HCT116 (cell line): ENCODE results near the gene PIP4K2B. TPM values are rescaled to one million over a fixed set of nuclear protein-coding genes. Genes with fewer than 3 reads are reported as not detected.
A peak's percentile ranks its signal among the peaks of the same experiment; 100 is the strongest.

ENCODE experiments used
- ATAC-seq: fragments of 200-7000 bp; cut with Tn5 transposase; 2 replicates; pipeline ENCODE4 v1.9.1; 2020; ENCODE audit warnings: mild to moderate bottlenecking, moderate library complexity
- BruUV-seq: library from RNA; stranded (reverse); fragments of 400-500 nt; replicated peaks from 2 replicates; lab custom pipeline; 2021; lab: Mats Ljungman, UMichigan
- CTCF ChIA-PET: fragments of 300-600 bp; sonication (Branson Sonifier 250); formaldehyde crosslinking; loops from one replicate; lab custom pipeline; 2021; ENCODE audit warnings: antibody characterized with exemption; lab: Charles Lee
- POLR2A ChIA-PET: fragments of 300-600, 350-600 bp; sonication (Branson Sonifier 250); formaldehyde crosslinking; loops from one replicate; lab custom pipeline; 2021; ENCODE audit warnings: antibody characterized with exemption; lab: Charles Lee
- RAD21 ChIA-PET, 2 experiments: fragments of 300-600 bp; sonication (Branson Sonifier 250); formaldehyde crosslinking; loops; one replicate each; lab custom pipeline; 2023; ENCODE audit warnings: low total read pairs in 2 of 2; ENCODE audit not compliant: uncharacterized antibody in 2 of 2, unreplicated experiment in 2 of 2, low non-redundant PET in 1 of 2; lab: Charles Lee
- DNase-seq: peaks from one replicate; pipeline ENCODE4 v3.0.0-alpha.2; 2010; ENCODE audit warnings: low read depth, low spot score
- H2AFZ ChIP-seq: fragments of 200-600 bp; shearing (Covaris generic), sonication (generic); 2 replicates; pipeline ENCODE4 v1.6.1; 2017; ENCODE audit warnings: low read depth, mixed run types, mixed read lengths, antibody characterized with exemption, low read length; ENCODE audit not compliant: poor library complexity, severe bottlenecking
- H3K27ac ChIP-seq: 2 replicates; pipeline ENCODE4 v1.5.1; 2012; ENCODE audit warnings: low read depth, low read length
- H3K27me3 ChIP-seq: fragments of 200-600 bp; sonication (generic); 2 replicates; pipeline ENCODE4 v1.6.1; 2016; ENCODE audit warnings: mixed run types, low read length, mixed read lengths; ENCODE audit not compliant: insufficient read depth
- H3K36me3 ChIP-seq, 2 experiments: fragments of 200-500 bp in 1 of 2; fragments of 200-600 bp in 1 of 2; sonication (Bioruptor generic) in 1 of 2; sonication (generic) in 1 of 2; 2 replicates each; pipeline versions ENCODE4 v1.5.1 to v1.6.1; 2014 to 2016; ENCODE audit warnings: low read length in 2 of 2, inconsistent platforms in 1 of 2, mixed read lengths in 1 of 2, mixed run types in 1 of 2; ENCODE audit not compliant: insufficient read depth in 2 of 2, control insufficient read depth in 1 of 2
- H3K4me1 ChIP-seq, 2 experiments: fragments of 200-600 bp in 1 of 2; sonication (generic) in 1 of 2; 2 replicates each; pipeline versions ENCODE4 v1.5.1 to v1.6.1; 2012 to 2017; ENCODE audit warnings: low read length in 2 of 2, inconsistent platforms in 1 of 2, mild to moderate bottlenecking in 1 of 2, mixed read lengths in 1 of 2, mixed run types in 1 of 2, moderate library complexity in 1 of 2; ENCODE audit not compliant: insufficient read depth in 2 of 2, control insufficient read depth in 1 of 2
- H3K4me2 ChIP-seq: fragments of 200-600 bp; sonication (generic); 2 replicates; pipeline ENCODE4 v1.6.1; 2017; ENCODE audit warnings: mixed run types, low read length, mixed read lengths
- H3K4me3 ChIP-seq, 2 experiments: fragments of 200-600 bp in 1 of 2; sonication (generic) in 1 of 2; replicated peaks in 1 of 2; 2 replicates each; pipeline ENCODE4 v1.5.1; 2011 to 2016; ENCODE audit warnings: low read length in 2 of 2, control low read depth in 1 of 2, low read depth in 1 of 2, mild to moderate bottlenecking in 1 of 2, mixed read lengths in 1 of 2, mixed run types in 1 of 2
- H3K79me2 ChIP-seq: fragments of 200-600 bp; sonication (generic); 2 replicates; pipeline ENCODE4 v1.6.1; 2017; ENCODE audit warnings: mild to moderate bottlenecking, mixed run types, low read length, moderate library complexity, mixed read lengths; ENCODE audit not compliant: insufficient read depth
- H3K9ac ChIP-seq: fragments of 200-600 bp; sonication (generic); 2 replicates; pipeline ENCODE4 v1.6.1; 2016; ENCODE audit warnings: low read length, mixed read lengths
- H3K9me2 ChIP-seq: fragments of 200-600 bp; sonication (generic), shearing (Covaris generic); 2 replicates; pipeline ENCODE4 v1.6.1; 2017; ENCODE audit warnings: mixed run types, mild to moderate bottlenecking, moderate library complexity; ENCODE audit not compliant: insufficient read depth
- H3K9me3 ChIP-seq, 2 experiments: fragments of 200-500 bp in 1 of 2; fragments of 200-600 bp in 1 of 2; sonication (Bioruptor generic) in 1 of 2; sonication (generic) in 1 of 2; 2 replicates each; pipeline ENCODE4 v1.6.1; 2014 to 2017; ENCODE audit warnings: low read length in 2 of 2, mixed read lengths in 2 of 2, inconsistent platforms in 1 of 2, low read depth in 1 of 2, mild to moderate bottlenecking in 1 of 2, mixed run types in 1 of 2, moderate library complexity in 1 of 2; ENCODE audit not compliant: control insufficient read depth in 1 of 2, insufficient read depth in 1 of 2
- H4K20me1 ChIP-seq: fragments of 200-600 bp; sonication (generic), shearing (Covaris generic); 2 replicates; pipeline ENCODE4 v1.6.1; 2017; ENCODE audit warnings: mixed run types, mild to moderate bottlenecking, moderate library complexity; ENCODE audit not compliant: insufficient read depth
- ATF3 ChIP-seq: IDR thresholded peaks from 2 replicates; pipeline ENCODE4 v1.6.1; 2012
- CBX3 ChIP-seq: IDR thresholded peaks from 2 replicates; pipeline ENCODE4 v1.6.1; 2012; ENCODE audit warnings: low read depth
- CEBPB ChIP-seq: IDR thresholded peaks from 2 replicates; pipeline ENCODE4 v1.6.1; 2012; ENCODE audit warnings: low read depth
- EGR1 ChIP-seq: IDR thresholded peaks from 2 replicates; pipeline ENCODE4 v1.6.1; 2012; ENCODE audit warnings: low read depth
- ELF1 ChIP-seq: IDR thresholded peaks from 2 replicates; pipeline ENCODE4 v1.6.1; 2012; ENCODE audit warnings: low read depth, borderline replicate concordance
- EZH2 ChIP-seq: fragments of 200-600 bp; sonication (generic); IDR thresholded peaks from 2 replicates; pipeline ENCODE4 v1.6.1; 2017; ENCODE audit warnings: antibody characterized with exemption, mixed run types
- EZH2phosphoT487 ChIP-seq: fragments of 200-600 bp; IDR thresholded peaks from 2 replicates; pipeline ENCODE4 v1.6.1; 2018; ENCODE audit warnings: antibody characterized with exemption, borderline replicate concordance
- JUND ChIP-seq: IDR thresholded peaks from 2 replicates; pipeline ENCODE4 v1.6.1; 2012
- MAX ChIP-seq: IDR thresholded peaks from 2 replicates; pipeline ENCODE4 v1.6.1; 2012
- POLR2AphosphoS5 ChIP-seq: IDR thresholded peaks from 2 replicates; pipeline ENCODE4 v1.6.1; 2011; ENCODE audit warnings: mild to moderate bottlenecking, low read depth, low read length, moderate library complexity
- SIN3A ChIP-seq: IDR thresholded peaks from 2 replicates; pipeline ENCODE4 v1.6.1; 2012; ENCODE audit warnings: low read depth
- SP1 ChIP-seq: IDR thresholded peaks from 2 replicates; pipeline ENCODE4 v1.6.1; 2012; ENCODE audit warnings: low read depth
- TCF7L2 ChIP-seq: IDR thresholded peaks from 2 replicates; pipeline ENCODE4 v1.7.0; 2011; ENCODE audit warnings: borderline replicate concordance, inconsistent platforms; ENCODE audit not compliant: insufficient read depth, insufficient read length; ENCODE audit errors: extremely low read depth
- YY1 ChIP-seq: IDR thresholded peaks from 2 replicates; pipeline ENCODE4 v1.6.1; 2011; ENCODE audit warnings: low read length, low read depth, moderate library complexity, mild to moderate bottlenecking; ENCODE audit not compliant: insufficient replicate concordance; ENCODE audit errors: extremely low read depth
- ZFX ChIP-seq: fragments of 450-650 bp; IDR thresholded peaks from 2 replicates; pipeline ENCODE4 v1.6.1; 2017
- ZNF274 ChIP-seq: fragments of 200-500 bp; sonication (Bioruptor generic); IDR thresholded peaks from 2 replicates; pipeline ENCODE4 v1.6.1; 2014; ENCODE audit warnings: mild to moderate bottlenecking, low read depth, low read length, inconsistent platforms
- intact Hi-C: fragments of 100-400 bp; cut with micrococcal nuclease; formaldehyde crosslinking; loops from 2 replicates; pipeline ENCODE4 v1.10.0; 2022
- total RNA-seq: library from RNA; stranded (reverse); gene quantifications from one replicate; pipeline ENCODE4 v1.2.1, GENCODE V29; 2021; ENCODE audit not compliant: unreplicated experiment

Gene PIP4K2B
- total RNA-seq, 1 experiment from 2014 or later: 40.3 TPM

GRCh38 chr17:38747463-38748148 lies 51.8 kb downstream of the PIP4K2B start:
- H3K36me3 ChIP-seq: 0 out of 4 replicates have a peak, but pooled peaks cover 0 to 2% of the 10 kb centered on the region in 2 experiments
- no peaks in the 10 kb centered on the region for H3K9me3 ChIP-seq
- ATAC-seq: no peak
- peaks cover 69% of the 10 kb centered on the region for H3K79me2 ChIP-seq
- H3K9me2 ChIP-seq: no peaks in the 10 kb centered on the region
- intact Hi-C loops: no loop called here
- peak overlapping the region; percentile 95 for H3K27ac ChIP-seq
- TF ChIP-seq ATF3: no peak
- no peak for TF ChIP-seq CBX3
- TF ChIP-seq CEBPB: no peak
- TF ChIP-seq JUND: no peak
- TF ChIP-seq ZFX: no peak
- TF ChIP-seq YY1: peak; percentile 64
- BruUV-seq: no TSS peak
- ChIA-PET CTCF (interaction anchor here (1.0 kb wide), 1 partner anchor 12 kb away, joined by 3 read pairs; no protein-coding TSS in a partner anchor), POLR2A (no interaction called here), RAD21 (no interaction called here)
- no peak overlapping the region for H2AFZ ChIP-seq
- DNase-seq: no peak
- H3K4me1 ChIP-seq: peaks cover 34 to 67% of the 10 kb centered on the region in 2 experiments
- H3K4me3 ChIP-seq: peak overlapping the region; percentile 99 to 100
- no peaks in the 10 kb centered on the region for H4K20me1 ChIP-seq
- H3K27me3 ChIP-seq: no peaks in the 10 kb centered on the region
- peak overlapping the region; percentile 90 for H3K4me2 ChIP-seq
- peak overlapping the region; percentile 95 for H3K9ac ChIP-seq

- no TSS peak for BruUV-seq
- no peaks in the 10 kb centered on the region for H3K9me2 ChIP-seq
- RAD21 ChIA-PET: interaction anchor here in 1 of 2 experiments (0.7 kb wide), 1 partner anchor 69 kb away, joined by 5 read pairs; no protein-coding TSS in a partner anchor
- no peak for TF ChIP-seq SIN3A
- no peak for TF ChIP-seq CEBPB
- TF ChIP-seq ZNF274: no peak
- TF ChIP-seq POLR2AphosphoS5: no peak
- no peak for TF ChIP-seq MAX
- TF ChIP-seq ATF3: no peak
- TF ChIP-seq EZH2: no peak
- no peak for TF ChIP-seq EZH2phosphoT487
- TF ChIP-seq SP1: no peak
- TF ChIP-seq EGR1: no peak
- no peak for TF ChIP-seq ELF1
- TF ChIP-seq ZFX: no peak
- TF ChIP-seq TCF7L2: no peak
- intact Hi-C loops: no loop called here
- peak overlapping the region; percentile 95 for H3K9ac ChIP-seq
- H2AFZ ChIP-seq: no peak overlapping the region
- peak overlapping the region; percentile 99 to 100 for H3K4me3 ChIP-seq
- no peak for ATAC-seq
- H3K4me1 ChIP-seq: peaks cover 34 to 69% of the 10 kb centered on the region in 2 experiments
- H3K4me2 ChIP-seq: peak overlapping the region; percentile 90
- DNase-seq: no peak
- no peaks in the 10 kb centered on the region for H3K9me3 ChIP-seq
- CTCF ChIA-PET: interaction anchor here (2.1 kb wide), 1 partner anchor 12 kb away, joined by 10 read pairs; no protein-coding TSS in a partner anchor
- H3K27ac ChIP-seq: peak overlapping the region; percentile 95
- POLR2A ChIA-PET: no interaction called here
- H3K36me3 ChIP-seq: 0 out of 4 replicates have a peak, but pooled peaks cover 0 to 3% of the 10 kb centered on the region in 2 experiments
- peaks cover 75% of the 10 kb centered on the region for H3K79me2 ChIP-seq
- no peaks in the 10 kb centered on the region for H3K27me3 ChIP-seq
- no peaks in the 10 kb centered on the region for H4K20me1 ChIP-seq
These were observed 52.4 kb downstream of the PIP4K2B start for GRCh38 chr17:38746849-38747462.
